Gastroesophageal sphincter (tissue), 3 donors: ENCODE results near the gene ATG2B.

ENCODE experiments used
- CTCF ChIP-seq, 4 experiments: fragments of 200-600 bp in 2 of 4; fragments of 450-650 bp in 2 of 4; sonication (generic) in 1 of 4; IDR thresholded peaks; one replicate each; pipeline ENCODE4 v1.5.1; 2017 to 2019; ENCODE audit warnings: antibody characterized with exemption in 4 of 4, mild to moderate bottlenecking in 2 of 4, moderate library complexity in 2 of 4
- POLR2AphosphoS5 ChIP-seq: sonication (generic); formaldehyde crosslinking; IDR thresholded peaks from one replicate; pipeline ENCODE4 v1.6.1; 2017; ENCODE audit warnings: antibody characterized with exemption

GRCh38 chr14:96264200-96264553, 99.0 kb downstream of the ATG2B start:
- no peak for TF ChIP-seq CTCF (IDR thresholded peaks at IDR 0.05)
- TF ChIP-seq POLR2AphosphoS5 = no peak
